K562 treated with DMSO at 1 percent for 48 hours (cell line): ENCODE measurements around the gene CLEC4A. TPM values are rescaled to one million over a fixed set of nuclear protein-coding genes. Genes with fewer than 3 reads are reported as not detected.

Experiments used
- total RNA-seq: library from RNA; unstranded; fragments of 300-600 nt; gene quantifications from 2 replicates; pipeline ENCODE4 v1.2.3, GENCODE V29; 2022; ENCODE audit warnings: low replicate concordance; ENCODE audit errors: extremely low read depth

CLEC4A gene
- not detected in 2 replicates for total RNA-seq

DNA sequence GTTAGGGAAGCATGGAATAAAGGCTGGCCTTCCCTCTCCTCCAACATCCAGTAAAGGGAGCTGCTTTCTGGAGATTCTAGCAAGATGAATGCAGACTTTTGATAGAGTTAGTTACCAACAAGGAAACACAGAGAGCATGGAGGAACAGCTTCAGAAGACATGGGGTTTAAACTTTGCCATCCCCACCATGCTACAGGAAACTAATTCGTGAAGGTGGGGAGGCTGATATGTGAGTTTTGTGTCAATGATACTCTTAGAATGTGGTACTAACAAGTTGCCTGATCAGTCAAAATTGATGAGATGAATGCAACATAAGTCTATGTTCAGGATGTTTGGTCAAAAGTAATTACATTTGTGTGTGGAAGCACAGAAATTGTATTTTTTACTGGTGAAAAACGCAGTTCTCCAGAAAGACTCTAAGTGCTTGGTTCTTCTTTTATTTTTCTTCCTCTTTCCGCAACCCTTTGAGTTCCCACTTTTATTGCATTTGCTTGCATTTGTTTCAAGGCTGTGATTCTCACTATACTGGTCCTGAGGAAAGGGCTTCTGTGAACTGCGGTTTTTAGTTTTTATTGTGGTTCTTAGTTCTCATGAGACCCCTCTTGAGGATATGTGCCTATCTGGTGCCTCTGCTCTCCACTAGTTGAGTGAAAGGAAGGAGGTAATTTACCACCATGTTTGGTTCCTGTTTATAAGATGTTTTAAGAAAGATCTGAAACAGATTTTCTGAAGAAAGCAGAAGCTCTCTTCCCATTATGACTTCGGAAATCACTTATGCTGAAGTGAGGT, at the start of gene CLEC4A:
Gene CLEC4A (plus strand): TSS at position 494 of the 789 bp plus-strand sequence. CDS start 262 bp downstream, at position 756.

GRCh38 chr12:8156845-8157244, 33.4 kb downstream of the CLEC4A start, which contains the start of gene ZNF705A:
Gene ZNF705A (plus strand): TSS chr12:8157015. CDS start chr12:8172626, 15,611 bp downstream.

Other genes starting within 250 kb of the CLEC4A start
- gene SLC2A3, start 187.4 kb upstream of the CLEC4A start, total RNA-seq, result not detected in 2 replicates
- not detected in 2 replicates for gene FOXJ2, start 90.9 kb upstream of the CLEC4A start, total RNA-seq
- not detected in 2 replicates for gene C3AR1, start 57.3 kb upstream of the CLEC4A start, total RNA-seq
- gene NECAP1, start 41.3 kb upstream of the CLEC4A start, total RNA-seq, result not detected in 2 replicates
- not detected in 2 replicates for gene ZNF705A, start 33.4 kb downstream of the CLEC4A start, total RNA-seq
- gene FAM90A1, start 104.0 kb downstream of the CLEC4A start, total RNA-seq, result not detected in 2 replicates